Fibroblast of villous mesenchyme (primary cell): ENCODE data around the gene IDI1. TPM values are rescaled to one million over a fixed set of nuclear protein-coding genes. Genes with fewer than 3 reads are reported as not detected.

Source experiments
- DNase-seq: peaks from one replicate; pipeline ENCODE4 v3.0.0-alpha.2; 2010; ENCODE audit warnings: low read depth
- H3K4me3 ChIP-seq: 2 replicates; pipeline ENCODE4 v1.5.1; 2011; ENCODE audit warnings: low read depth, mild to moderate bottlenecking, low read length
- total RNA-seq: library from RNA; depleted of rRNA; stranded (reverse); fragments of >200 nt; gene quantifications from 2 replicates; pipeline ENCODE4 v1.2.3, GENCODE V29; 2012
- TF ChIP-seq, protein P1 (sequence below): IDR thresholded peaks from 2 replicates; pipeline ENCODE4 v1.5.1; 2012; ENCODE audit warnings: low read depth, mild to moderate bottlenecking, low read length; ENCODE audit not compliant: insufficient read depth

Gene IDI1
- total RNA-seq, 1 donor = 174 TPM

DNA sequence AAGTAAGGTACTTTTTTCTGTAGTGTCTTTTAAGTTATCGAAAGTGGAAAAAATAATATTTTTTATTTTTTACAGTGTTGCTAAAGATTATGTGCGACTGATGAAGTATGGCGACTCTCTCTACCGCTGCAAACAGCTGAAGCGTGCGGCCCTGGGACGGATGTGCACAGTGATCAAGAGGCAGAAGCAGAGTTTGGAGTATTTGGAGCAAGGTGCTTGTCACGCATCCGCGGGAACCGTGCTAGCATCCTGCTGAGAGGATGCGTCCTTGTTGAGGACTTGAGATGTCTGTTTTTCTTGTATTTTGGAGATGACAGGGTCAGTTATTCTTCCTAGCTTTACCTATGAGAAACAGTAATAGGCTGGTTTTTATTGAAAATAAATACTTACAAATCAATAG, 52.9 kb downstream of the IDI1 start:
- no peak overlapping the region for H3K4me3 ChIP-seq
- no peak for DNase-seq
- TF ChIP-seq, protein P1, sequence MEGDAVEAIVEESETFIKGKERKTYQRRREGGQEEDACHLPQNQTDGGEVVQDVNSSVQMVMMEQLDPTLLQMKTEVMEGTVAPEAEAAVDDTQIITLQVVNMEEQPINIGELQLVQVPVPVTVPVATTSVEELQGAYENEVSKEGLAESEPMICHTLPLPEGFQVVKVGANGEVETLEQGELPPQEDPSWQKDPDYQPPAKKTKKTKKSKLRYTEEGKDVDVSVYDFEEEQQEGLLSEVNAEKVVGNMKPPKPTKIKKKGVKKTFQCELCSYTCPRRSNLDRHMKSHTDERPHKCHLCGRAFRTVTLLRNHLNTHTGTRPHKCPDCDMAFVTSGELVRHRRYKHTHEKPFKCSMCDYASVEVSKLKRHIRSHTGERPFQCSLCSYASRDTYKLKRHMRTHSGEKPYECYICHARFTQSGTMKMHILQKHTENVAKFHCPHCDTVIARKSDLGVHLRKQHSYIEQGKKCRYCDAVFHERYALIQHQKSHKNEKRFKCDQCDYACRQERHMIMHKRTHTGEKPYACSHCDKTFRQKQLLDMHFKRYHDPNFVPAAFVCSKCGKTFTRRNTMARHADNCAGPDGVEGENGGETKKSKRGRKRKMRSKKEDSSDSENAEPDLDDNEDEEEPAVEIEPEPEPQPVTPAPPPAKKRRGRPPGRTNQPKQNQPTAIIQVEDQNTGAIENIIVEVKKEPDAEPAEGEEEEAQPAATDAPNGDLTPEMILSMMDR = no peak

DNA sequence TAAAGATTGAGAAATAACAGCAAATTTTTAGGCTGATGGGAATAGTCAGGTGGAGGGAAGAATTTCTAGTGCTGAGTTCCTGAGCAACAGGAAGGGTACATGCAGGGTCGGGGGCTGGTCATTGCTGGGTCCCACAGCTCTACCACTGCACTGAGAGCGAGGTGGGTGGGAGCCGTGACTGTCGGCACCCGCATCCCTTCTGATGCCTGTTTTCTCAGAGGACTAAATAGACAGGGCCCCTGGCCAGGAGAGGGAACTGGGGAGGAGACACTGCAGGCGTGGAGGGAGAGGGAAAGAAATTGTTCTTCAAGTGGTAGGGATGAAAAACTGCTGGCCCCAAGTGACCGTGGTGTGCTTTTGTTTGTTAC, 53.4 kb downstream of the IDI1 start:
- TF ChIP-seq, protein P1 = no peak
- DNase-seq = no peak

DNA sequence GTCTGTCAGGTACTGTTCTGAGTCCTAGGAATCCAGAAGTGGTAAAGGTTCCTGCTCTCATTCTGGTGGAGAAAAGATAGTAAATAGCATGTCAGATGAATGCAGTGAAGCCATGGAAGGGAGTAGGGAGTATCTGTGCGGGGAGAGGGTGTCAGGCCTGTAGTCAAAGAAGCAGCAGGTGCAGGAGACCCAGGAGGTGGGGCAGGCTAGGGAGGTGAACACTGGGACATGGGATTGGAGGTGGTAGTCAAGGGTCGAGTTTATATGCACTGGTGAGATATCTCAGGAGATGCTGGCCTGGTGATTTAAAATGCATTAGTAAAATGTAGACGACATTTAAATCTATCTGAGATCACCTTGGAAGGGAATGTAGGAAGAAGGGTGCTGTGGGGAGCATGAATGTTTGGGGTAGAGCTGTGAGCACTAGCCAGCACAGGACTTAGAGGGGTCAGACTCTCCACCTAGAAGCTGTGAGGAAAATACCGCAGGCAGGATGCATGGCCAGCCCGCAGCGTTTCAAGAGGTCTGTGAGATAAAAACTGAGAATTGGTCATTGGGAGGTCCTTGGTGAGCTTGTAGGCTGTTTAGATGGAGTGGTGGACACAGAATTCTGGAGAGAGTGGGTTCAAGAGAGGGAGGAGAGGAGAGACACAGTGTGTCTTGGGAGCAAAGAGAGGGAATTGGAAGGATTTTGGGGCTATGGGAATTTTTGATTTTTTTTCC, 53.9 kb downstream of the IDI1 start:
- no peak for DNase-seq
- H3K4me3 ChIP-seq = no peak overlapping the region
- TF ChIP-seq, protein P1 = no peak

More for the DNA sequence above, 53.4 kb downstream of the IDI1 start:
- H3K4me3 ChIP-seq = no peak overlapping the region

DNA sequence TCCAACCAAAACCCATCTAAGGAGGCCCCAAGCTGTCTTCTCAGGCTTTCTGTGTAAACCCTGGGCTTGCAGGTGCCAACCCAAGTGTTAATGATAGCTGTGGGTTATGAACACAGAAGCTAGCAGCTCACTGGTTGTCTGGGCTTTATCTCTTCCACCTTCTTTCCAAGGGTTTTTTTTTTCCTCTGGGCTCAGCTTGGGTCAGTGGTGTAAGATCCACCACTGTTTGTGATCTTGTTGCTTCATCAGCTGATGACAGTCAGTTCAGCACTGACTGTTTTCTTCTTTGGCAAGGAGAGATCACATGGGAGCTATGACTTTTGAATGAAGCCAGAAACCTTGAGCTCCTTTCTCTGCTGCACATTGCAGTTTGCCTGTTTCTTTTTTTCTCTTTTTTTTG, 56.0 kb downstream of the IDI1 start:
- TF ChIP-seq, protein P1 = no peak
- no peak overlapping the region for H3K4me3 ChIP-seq
- peak; percentile 39 for DNase-seq

DNA sequence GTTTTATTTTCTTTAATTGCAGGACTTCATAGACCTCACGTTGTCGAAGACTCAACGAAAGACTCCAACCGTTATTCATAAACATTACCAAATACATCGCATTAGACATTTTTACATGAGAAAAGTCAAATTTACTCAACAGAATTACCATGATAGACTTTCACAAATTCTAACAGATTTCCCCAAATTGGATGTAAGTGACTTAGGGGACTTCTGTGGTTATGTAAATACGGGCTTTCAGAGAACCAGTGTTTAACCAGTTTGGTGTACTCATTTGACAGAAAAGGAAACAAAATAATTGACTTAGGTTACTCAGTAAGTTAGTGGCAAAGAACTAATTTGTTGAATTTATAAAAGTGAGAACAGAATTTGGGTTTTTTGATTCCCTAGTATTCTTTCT, 56.5 kb downstream of the IDI1 start:
- H3K4me3 ChIP-seq = no peak overlapping the region
- no peak for DNase-seq
- TF ChIP-seq, protein P1 = no peak

DNA sequence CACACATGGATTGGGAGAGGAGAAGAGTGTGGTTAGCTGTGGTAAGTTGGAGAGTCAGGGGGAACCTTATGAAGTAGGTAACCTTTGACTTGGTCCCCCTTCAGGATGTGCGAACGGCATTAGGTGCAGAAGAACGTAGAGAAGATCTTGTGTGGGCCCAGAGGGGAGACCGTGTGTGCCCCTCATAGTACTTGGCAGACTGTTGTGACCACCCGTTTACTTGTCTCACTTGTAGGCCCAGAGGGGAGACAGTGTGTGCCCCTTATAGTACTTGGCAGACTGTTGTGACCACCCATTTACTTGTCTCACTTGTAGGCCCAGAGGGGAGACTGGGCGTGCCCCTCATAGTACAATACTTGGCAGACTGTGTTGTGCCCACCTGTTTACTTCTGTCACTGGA, 58.1 kb downstream of the IDI1 start:
- no peak for DNase-seq
- TF ChIP-seq, protein P1 = no peak
- H3K4me3 ChIP-seq = no peak overlapping the region

Other genes starting within 250 kb of the IDI1 start
- gene LARP4B, start 117.4 kb downstream of the IDI1 start, total RNA-seq = 49.0 and 57.4 TPM in 2 replicates
- 35.4 and 38.9 TPM in 2 replicates for gene GTPBP4, start 60.7 kb downstream of the IDI1 start, total RNA-seq
- gene IDI2, start 23.3 kb downstream of the IDI1 start, total RNA-seq = not detected in 2 replicates
- gene WDR37, start 7.3 kb upstream of the IDI1 start, total RNA-seq = 22.2 and 27.2 TPM in 2 replicates